ENCODE results near the gene IER5L.
"Not testable (repeated sequence)": the region's sequence is repeated elsewhere in the genome, so short reads cannot be mapped to it uniquely, and the experiment has no call there.

IER5L gene

DNA sequence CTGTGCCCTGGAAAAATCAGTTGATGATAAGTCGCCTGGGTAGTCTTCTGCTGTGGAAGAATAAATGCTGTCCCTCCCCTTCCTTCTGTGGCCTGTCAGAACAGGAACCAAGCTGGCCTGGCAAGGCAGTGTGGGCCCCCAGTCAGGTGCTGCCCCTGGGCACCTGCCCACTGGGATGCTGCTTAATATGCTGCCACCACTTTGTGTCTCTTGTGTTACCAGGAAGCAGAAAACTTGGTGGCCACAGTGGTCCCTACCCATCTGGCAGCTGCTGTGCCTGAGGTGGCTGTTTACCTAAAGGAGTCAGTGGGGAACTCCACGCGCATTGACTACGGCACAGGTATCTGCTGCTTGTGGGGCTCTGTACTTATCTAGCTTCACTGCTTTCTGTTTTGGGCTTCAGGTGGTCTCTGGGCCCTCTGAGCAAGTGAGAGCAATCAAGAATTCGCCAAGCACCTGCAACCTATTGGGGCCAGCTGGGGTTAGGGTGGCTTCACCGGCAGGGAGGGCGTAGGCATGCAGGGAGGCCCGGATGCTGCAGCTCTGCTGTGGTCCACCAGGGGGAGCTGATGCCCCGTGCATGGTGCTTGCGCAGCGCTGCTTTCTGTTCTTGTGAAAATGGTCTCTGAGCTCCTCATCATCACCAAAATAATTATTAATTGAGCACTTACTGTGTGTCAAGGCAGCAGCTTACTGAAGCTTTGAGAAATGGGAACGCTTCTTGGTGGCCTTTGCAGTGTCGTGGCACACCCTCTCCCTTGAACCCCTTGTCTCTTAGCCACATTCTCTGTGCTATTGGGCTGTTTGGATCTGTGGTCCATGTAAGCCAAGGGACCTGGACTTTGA is 46.5 kb downstream of the IER5L start:
- no peak overlapping the region for H3K4me3 ChIP-seq (ENCODE audit: low read depth in 1 of 2, low read length in 2 of 2)
- peaks cover 7% of the 10 kb centered on the region for H4K20me1 ChIP-seq (ENCODE audit: insufficient read depth, low read length)
- no peak overlapping the region for H3K27ac ChIP-seq (ENCODE audit: low read length)
- no peaks in the 10 kb centered on the region for H3K4me1 ChIP-seq (ENCODE audit: insufficient read depth, low read length)
- H3K9ac ChIP-seq (ENCODE audit: low read depth, low read length) = no peak overlapping the region
- DNase-seq = peak; percentile 79
- no peaks in the 10 kb centered on the region for H3K27me3 ChIP-seq (ENCODE audit: insufficient read depth, low read length, poor library complexity)
- H3K9me3 ChIP-seq (ENCODE audit: insufficient read depth, low read length, severe bottlenecking) = no peaks in the 10 kb centered on the region
- peak; percentile 99 for ATAC-seq (ENCODE audit: insufficient read depth, low read depth)
- TF ChIP-seq, protein P1, sequence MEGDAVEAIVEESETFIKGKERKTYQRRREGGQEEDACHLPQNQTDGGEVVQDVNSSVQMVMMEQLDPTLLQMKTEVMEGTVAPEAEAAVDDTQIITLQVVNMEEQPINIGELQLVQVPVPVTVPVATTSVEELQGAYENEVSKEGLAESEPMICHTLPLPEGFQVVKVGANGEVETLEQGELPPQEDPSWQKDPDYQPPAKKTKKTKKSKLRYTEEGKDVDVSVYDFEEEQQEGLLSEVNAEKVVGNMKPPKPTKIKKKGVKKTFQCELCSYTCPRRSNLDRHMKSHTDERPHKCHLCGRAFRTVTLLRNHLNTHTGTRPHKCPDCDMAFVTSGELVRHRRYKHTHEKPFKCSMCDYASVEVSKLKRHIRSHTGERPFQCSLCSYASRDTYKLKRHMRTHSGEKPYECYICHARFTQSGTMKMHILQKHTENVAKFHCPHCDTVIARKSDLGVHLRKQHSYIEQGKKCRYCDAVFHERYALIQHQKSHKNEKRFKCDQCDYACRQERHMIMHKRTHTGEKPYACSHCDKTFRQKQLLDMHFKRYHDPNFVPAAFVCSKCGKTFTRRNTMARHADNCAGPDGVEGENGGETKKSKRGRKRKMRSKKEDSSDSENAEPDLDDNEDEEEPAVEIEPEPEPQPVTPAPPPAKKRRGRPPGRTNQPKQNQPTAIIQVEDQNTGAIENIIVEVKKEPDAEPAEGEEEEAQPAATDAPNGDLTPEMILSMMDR (IDR thresholded peaks at IDR 0.05; ENCODE audit: borderline replicate concordance, extremely low read depth, low read length, poor library complexity, severe bottlenecking) = peak; percentile 97
- no peak for TF ChIP-seq EZH2 (IDR thresholded peaks at IDR 0.05; ENCODE audit: borderline replicate concordance, low read depth, low read length, severe bottlenecking)
- peaks cover 84% of the 10 kb centered on the region for H3K36me3 ChIP-seq (ENCODE audit: insufficient read depth, low read length)
- H3K79me2 ChIP-seq (ENCODE audit: insufficient read depth, low read length) = no peaks in the 10 kb centered on the region
- no peak overlapping the region for H3K4me2 ChIP-seq (ENCODE audit: insufficient read depth, low read length)
- H2AFZ ChIP-seq (ENCODE audit: low read depth, low read length) = no peak overlapping the region

DNA sequence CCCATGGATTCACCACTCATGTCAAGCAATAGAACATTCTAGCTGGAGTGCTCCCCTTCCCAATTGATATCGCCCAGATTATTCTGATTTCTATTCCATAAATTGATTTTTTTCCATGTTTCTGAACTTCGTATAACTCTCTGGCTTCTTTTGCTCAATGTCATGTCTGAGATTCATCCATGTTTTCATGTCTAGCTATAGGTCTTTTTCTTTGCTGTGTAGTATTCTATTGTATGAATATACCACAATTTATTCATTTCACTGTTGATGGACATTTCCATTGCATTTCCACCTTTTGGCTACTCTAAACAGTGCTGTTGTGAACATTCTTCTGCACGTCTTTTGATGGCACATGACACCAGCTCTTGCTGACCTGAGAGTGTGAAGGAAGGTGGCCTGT is 47.3 kb downstream of the IER5L start:
- H3K4me2 ChIP-seq (ENCODE audit: insufficient read depth, low read length) = no peak overlapping the region
- peaks cover 83% of the 10 kb centered on the region for H3K36me3 ChIP-seq (ENCODE audit: insufficient read depth, low read length)
- no peak overlapping the region for H3K9ac ChIP-seq (ENCODE audit: low read depth, low read length)
- DNase-seq = no peak
- no peaks in the 10 kb centered on the region for H3K4me1 ChIP-seq (ENCODE audit: insufficient read depth, low read length)
- no peaks in the 10 kb centered on the region for H3K27me3 ChIP-seq (ENCODE audit: insufficient read depth, low read length, poor library complexity)
- H3K27ac ChIP-seq (ENCODE audit: low read length) = no peak overlapping the region
- H3K4me3 ChIP-seq (ENCODE audit: low read depth in 1 of 2, low read length in 2 of 2) = no peak overlapping the region
- no peak for ATAC-seq (ENCODE audit: insufficient read depth, low read depth)
- H3K79me2 ChIP-seq (ENCODE audit: insufficient read depth, low read length) = no peaks in the 10 kb centered on the region
- peaks cover 7% of the 10 kb centered on the region for H4K20me1 ChIP-seq (ENCODE audit: insufficient read depth, low read length)
- no peak overlapping the region for H2AFZ ChIP-seq (ENCODE audit: low read depth, low read length)
- H3K9me3 ChIP-seq (ENCODE audit: insufficient read depth, low read length, severe bottlenecking) = no peaks in the 10 kb centered on the region
- no peak for TF ChIP-seq EZH2 (IDR thresholded peaks at IDR 0.05; ENCODE audit: borderline replicate concordance, low read depth, low read length, severe bottlenecking)
- TF ChIP-seq, protein P1 (IDR thresholded peaks at IDR 0.05; ENCODE audit: borderline replicate concordance, extremely low read depth, low read length, poor library complexity, severe bottlenecking) = no peak

DNA sequence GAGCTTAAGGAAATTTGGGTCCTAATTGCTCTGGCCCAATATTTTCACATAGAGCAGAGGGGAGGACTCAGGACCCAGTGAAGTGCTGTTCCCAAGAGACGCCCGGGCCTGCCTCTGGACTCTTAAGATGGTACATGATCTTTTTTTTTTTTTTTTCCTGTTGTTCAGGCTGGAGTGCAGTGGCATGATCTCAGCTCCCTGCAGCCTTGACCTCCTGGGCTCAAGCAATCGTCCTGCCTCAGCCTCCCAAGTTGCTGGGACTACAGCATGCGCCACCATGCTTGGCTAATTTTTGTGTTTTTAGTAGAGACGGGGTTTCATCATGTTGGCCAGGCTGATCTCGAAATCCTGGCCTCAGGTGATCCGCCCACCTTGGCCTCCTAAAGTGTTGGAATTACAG is 47.8 kb downstream of the IER5L start:
- not testable (repeated sequence) for DNase-seq; H4K20me1 ChIP-seq (ENCODE audit: insufficient read depth, low read length); H3K27me3 ChIP-seq (ENCODE audit: insufficient read depth, low read length, poor library complexity); H3K4me2 ChIP-seq (ENCODE audit: insufficient read depth, low read length); H3K4me1 ChIP-seq (ENCODE audit: insufficient read depth, low read length); H2AFZ ChIP-seq (ENCODE audit: low read depth, low read length); H3K9ac ChIP-seq (ENCODE audit: low read depth, low read length); H3K79me2 ChIP-seq (ENCODE audit: insufficient read depth, low read length); H3K27ac ChIP-seq (ENCODE audit: low read length); H3K9me3 ChIP-seq (ENCODE audit: insufficient read depth, low read length, severe bottlenecking); H3K4me3 ChIP-seq (ENCODE audit: low read depth in 1 of 2, low read length in 2 of 2); ATAC-seq (ENCODE audit: insufficient read depth, low read depth)
- peaks cover 84% of the 10 kb centered on the region for H3K36me3 ChIP-seq (ENCODE audit: insufficient read depth, low read length)

DNA sequence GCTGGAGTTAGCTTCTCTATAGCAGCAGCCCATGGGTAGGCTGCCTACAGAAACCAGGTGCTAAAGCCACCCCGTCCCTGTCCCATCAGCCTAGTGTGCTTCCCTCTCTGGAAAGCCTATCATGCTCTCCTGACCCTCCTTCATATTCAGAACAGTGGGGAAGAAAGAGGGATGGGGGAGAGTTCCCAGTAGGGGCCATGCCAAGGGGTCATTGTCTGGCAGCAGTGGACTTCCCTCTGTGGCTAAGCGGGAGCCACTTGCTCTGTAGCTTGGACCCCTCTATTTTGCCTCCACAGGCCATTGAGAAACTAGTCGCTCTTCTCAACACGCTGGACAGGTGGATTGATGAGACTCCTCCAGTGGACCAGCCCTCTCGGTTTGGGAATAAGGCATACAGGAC is 49.4 kb downstream of the IER5L start:
- Histone ChIP-seq H3K79me2 (ENCODE audit: insufficient read depth, low read length) (peaks cover 6% of the 10 kb centered on the region; the same call in 1 of the 2 replicates), H3K4me3 (ENCODE audit: low read depth in 1 of 2, low read length in 2 of 2) (no peak overlapping the region), H3K36me3 (ENCODE audit: insufficient read depth, low read length) (peaks cover 81% of the 10 kb centered on the region), H3K27ac (ENCODE audit: low read length) (no peak overlapping the region), H3K9ac (ENCODE audit: low read depth, low read length) (no peak overlapping the region), H4K20me1 (ENCODE audit: insufficient read depth, low read length) (peaks cover 12% of the 10 kb centered on the region), H3K4me2 (ENCODE audit: insufficient read depth, low read length) (no peak overlapping the region), H3K27me3 (ENCODE audit: insufficient read depth, low read length, poor library complexity) (no peaks in the 10 kb centered on the region), H3K9me3 (ENCODE audit: insufficient read depth, low read length, severe bottlenecking) (no peaks in the 10 kb centered on the region), H3K4me1 (ENCODE audit: insufficient read depth, low read length) (no peaks in the 10 kb centered on the region), H2AFZ (ENCODE audit: low read depth, low read length) (no peak overlapping the region)
- TF ChIP-seq EZH2 (IDR thresholded peaks at IDR 0.05; ENCODE audit: borderline replicate concordance, low read depth, low read length, severe bottlenecking) = no peak
- TF ChIP-seq, protein P1 (IDR thresholded peaks at IDR 0.05; ENCODE audit: borderline replicate concordance, extremely low read depth, low read length, poor library complexity, severe bottlenecking) = no peak
- ATAC-seq (ENCODE audit: insufficient read depth, low read depth) (no peak), DNase-seq (no peak)

Data from DND-41 (cell line).